CD14-positive monocyte (primary cell): ENCODE data around the gene APOBEC3A. TPM values are rescaled to one million over a fixed set of nuclear protein-coding genes. Genes with fewer than 3 reads are reported as not detected.

Experiments
- DNase-seq, 3 donors: peaks; one replicate each; pipeline ENCODE4 v3.0.0-alpha.2; 2011 to 2022
- H2AFZ ChIP-seq: 2 replicates; pipeline ENCODE4 v1.6.0; 2012; ENCODE audit warnings: mild to moderate bottlenecking, low read depth, low read length, inconsistent platforms; ENCODE audit not compliant: insufficient read depth, poor library complexity, severe bottlenecking
- H3K27ac ChIP-seq, 2 donors: 1 replicate in 1 of 2; 2 replicates in 1 of 2; pipeline ENCODE4 v1.5.1; 2012 to 2013; ENCODE audit warnings: low read length in 2 of 2, control low read depth in 1 of 2, inconsistent platforms in 1 of 2, low read depth in 1 of 2, mild to moderate bottlenecking in 1 of 2
- H3K27me3 ChIP-seq, 2 donors: one replicate each; pipeline versions ENCODE4 v1.6.0 to v1.6.1; 2011 to 2013; ENCODE audit warnings: low read length in 2 of 2; ENCODE audit not compliant: control insufficient read depth in 2 of 2, insufficient read depth in 2 of 2
- H3K36me3 ChIP-seq, 2 donors: replicated peaks in 1 of 2; 1 replicate in 1 of 2; 2 replicates in 1 of 2; pipeline versions ENCODE4 v1.5.1 to v1.6.1; 2012 to 2013; ENCODE audit warnings: low read length in 2 of 2, control low read depth in 1 of 2, inconsistent platforms in 1 of 2, mild to moderate bottlenecking in 1 of 2; ENCODE audit not compliant: insufficient read depth in 2 of 2, control insufficient read depth in 1 of 2
- H3K4me1 ChIP-seq, 2 donors: 1 replicate in 1 of 2; 2 replicates in 1 of 2; pipeline versions ENCODE4 v1.5.1 to v1.6.1; 2012 to 2013; ENCODE audit warnings: low read length in 2 of 2, control low read depth in 1 of 2, inconsistent platforms in 1 of 2, mild to moderate bottlenecking in 1 of 2, moderate library complexity in 1 of 2; ENCODE audit not compliant: insufficient read depth in 2 of 2, control insufficient read depth in 1 of 2
- H3K4me2 ChIP-seq: replicated peaks from 2 replicates; pipeline ENCODE3; 2012; ENCODE audit warnings: low read length, moderate library complexity, mild to moderate bottlenecking; ENCODE audit not compliant: poor library complexity, severe bottlenecking; ENCODE audit errors: extremely low read depth
- H3K4me3 ChIP-seq, 3 experiments: fragments of 200-600 bp in 1 of 3; sonication (generic) in 1 of 3; replicated peaks in 1 of 3; 1 replicate in 2 of 3; 2 replicates in 1 of 3; pipeline ENCODE4 v1.5.1; 2011 to 2013; ENCODE audit warnings: low read length in 3 of 3, mild to moderate bottlenecking in 3 of 3, control low read depth in 2 of 3, low read depth in 2 of 3, inconsistent platforms in 1 of 3, moderate library complexity in 1 of 3
- H3K79me2 ChIP-seq: 2 replicates; pipeline ENCODE4 v1.6.0; 2012; ENCODE audit warnings: mild to moderate bottlenecking, control low read depth, inconsistent platforms, low read length, moderate library complexity; ENCODE audit not compliant: insufficient read depth
- H3K9ac ChIP-seq: 2 replicates; pipeline ENCODE4 v1.6.0; 2017; ENCODE audit warnings: low read length, mild to moderate bottlenecking; ENCODE audit not compliant: insufficient read depth, poor library complexity, severe bottlenecking
- H3K9me3 ChIP-seq, 2 donors: replicated peaks in 1 of 2; 1 replicate in 1 of 2; 2 replicates in 1 of 2; pipeline versions ENCODE4 v1.5.1 to v1.6.1; 2012 to 2013; ENCODE audit warnings: low read length in 2 of 2, control low read depth in 1 of 2; ENCODE audit not compliant: control insufficient read depth in 1 of 2, insufficient read depth in 1 of 2
- H4K20me1 ChIP-seq: 2 replicates; pipeline ENCODE4 v1.6.0; 2012; ENCODE audit warnings: mild to moderate bottlenecking, low read length, control low read depth, moderate library complexity; ENCODE audit not compliant: insufficient read depth
- H3K27ac Mint-ChIP-seq, 7 donors: one replicate each; pipeline ENCODE4 v1.8.0; 2020; ENCODE audit warnings: mild to moderate bottlenecking in 7 of 7, mixed read lengths in 7 of 7, moderate library complexity in 6 of 7, inconsistent platforms in 2 of 7
- H3K27me3 Mint-ChIP-seq, 3 donors: one replicate each; pipeline ENCODE4 v1.8.0; 2021 to 2022; ENCODE audit warnings: low read depth in 3 of 3, mild to moderate bottlenecking in 3 of 3, mixed read lengths in 3 of 3, moderate library complexity in 3 of 3, inconsistent platforms in 1 of 3
- H3K36me3 Mint-ChIP-seq, 2 donors: one replicate each; pipeline ENCODE4 v1.8.0; 2020; ENCODE audit warnings: mixed read lengths in 2 of 2, inconsistent platforms in 1 of 2, mild to moderate bottlenecking in 1 of 2
- H3K4me1 Mint-ChIP-seq: one replicate; pipeline ENCODE4 v1.8.0; 2020; ENCODE audit warnings: mild to moderate bottlenecking, mixed read lengths
- H3K4me3 Mint-ChIP-seq, 2 donors: one replicate each; pipeline ENCODE4 v1.8.0; 2020; ENCODE audit warnings: mild to moderate bottlenecking in 2 of 2, mixed read lengths in 2 of 2, moderate library complexity in 1 of 2
- H3K9me3 Mint-ChIP-seq, 7 donors: one replicate each; pipeline ENCODE4 v1.8.0; 2020 to 2022; ENCODE audit warnings: mixed read lengths in 7 of 7, mild to moderate bottlenecking in 6 of 7, moderate library complexity in 6 of 7, inconsistent platforms in 2 of 7
- CTCF ChIP-seq: fragments of 200-600 bp; IDR thresholded peaks from one replicate; pipeline ENCODE4 v1.8.0; 2022; ENCODE audit warnings: antibody characterized with exemption, mild to moderate bottlenecking
- WGBS: methylation state at CpG from one replicate; pipeline ENCODE4 v1.1.5; 2013; ENCODE audit warnings: missing lambda C conversion rate; ENCODE audit not compliant: insufficient coverage; 5-methylcytosine and 5-hydroxymethylcytosine counted together
- intact Hi-C, 2 donors: fragments of 100-400 bp; cut with micrococcal nuclease; formaldehyde crosslinking; loops; one replicate each; pipeline versions ENCODE4 v1.15.0 to v1.15.1; 2023
- polyA plus RNA-seq, 3 donors: library from polyadenylated mRNA; depleted of rRNA in 1 of 3; unstranded in 2 of 3; stranded (reverse) in 1 of 3; fragments of 300-500 nt in 2 of 3; fragments of >200 nt in 1 of 3; fragmentation: Illumina TruSeq in 2 of 3; gene quantifications; 1 replicate in 2 of 3; 2 replicates in 1 of 3; pipeline ENCODE4 v1.2.3, GENCODE V29; 2012 to 2021

APOBEC3A gene
- polyA plus RNA-seq, 3 donors, result 233 to 845 (median 247) TPM

GRCh38 chr22:38964989-38965388 lies 7.6 kb downstream of the APOBEC3A start:
- Histone ChIP-seq H2AFZ (no peak overlapping the region), H4K20me1 (peaks cover 3% of the 10 kb centered on the region), H3K9ac (no peak overlapping the region), H3K27me3 (no peaks in the 10 kb centered on the region), H3K27ac (peak overlapping the region; percentile 11 to 66), H3K9me3 (no peaks in the 10 kb centered on the region), H3K4me1 (peaks cover 58 to 71% of the 10 kb centered on the region in 2 donors), H3K36me3 (peaks cover 3 to 22% of the 10 kb centered on the region in 2 donors), H3K4me2 (no peak overlapping the region), H3K79me2 (no peaks in the 10 kb centered on the region), H3K4me3 (no peak overlapping the region)
- H3K27me3 Mint-ChIP-seq, result peaks cover 2 to 9% (median 5%) of the 10 kb centered on the region in 3 donors
- 82% methylated on average over 4 of the region's 4 CpGs for WGBS
- intact Hi-C loops, result loop anchor here (5.0 kb wide), 2 partner anchors 38 to 93 kb away; partner anchors contain the start of gene CBX6 (in 1 of the 2)
- H3K27ac Mint-ChIP-seq, result peak overlapping the region in 5 of 7 donors; percentile 46 to 92 (median 89)
- no peak for TF ChIP-seq CTCF
- H3K4me1 Mint-ChIP-seq, result peaks cover 75% of the 10 kb centered on the region
- peak overlapping the region in 1 of 2 donors; percentile 35 for H3K4me3 Mint-ChIP-seq
- DNase-seq, result peak in 2 of 3 donors; percentile 25 to 49
- H3K36me3 Mint-ChIP-seq, result peaks cover 45 to 55% of the 10 kb centered on the region in 2 donors
- H3K9me3 Mint-ChIP-seq, result peaks cover 0 to 5% (median 0%) of the 10 kb centered on the region in 7 donors

- no peaks in the 10 kb centered on the region for H3K9me3 ChIP-seq
- peak overlapping the region in 6 of 7 donors; percentile 18 to 99 (median 96) for H3K27ac Mint-ChIP-seq
- H3K4me1 ChIP-seq, result peaks cover 66 to 75% of the 10 kb centered on the region in 2 donors
- WGBS, result 94% methylated on average over 13 of the region's 14 CpGs
- H2AFZ ChIP-seq, result no peak overlapping the region
- H3K9ac ChIP-seq, result no peak overlapping the region
- intact Hi-C loops, result loop anchor here (2.0 to 5.0 kb wide), 3 partner anchors 13 to 93 kb away; partner anchors contain the start of gene CBX6 (in 1 of the 2)
- peak overlapping the region in 1 of 2 donors; percentile 88 for H3K27ac ChIP-seq
- peaks cover 3 to 15% of the 10 kb centered on the region in 2 donors for H3K36me3 ChIP-seq
- peaks cover 79% of the 10 kb centered on the region for H3K4me1 Mint-ChIP-seq
- H3K36me3 Mint-ChIP-seq, result peaks cover 42 to 48% of the 10 kb centered on the region in 2 donors
- peaks cover 0 to 5% (median 0%) of the 10 kb centered on the region in 7 donors for H3K9me3 Mint-ChIP-seq
- no peak overlapping the region for H3K4me2 ChIP-seq
- H3K27me3 Mint-ChIP-seq, result peaks cover 2 to 8% (median 5%) of the 10 kb centered on the region in 3 donors
- no peak overlapping the region for H3K4me3 Mint-ChIP-seq
- H3K4me3 ChIP-seq, result peak overlapping the region in 1 of 3 experiments; percentile 33
- no peaks in the 10 kb centered on the region for H3K79me2 ChIP-seq
- DNase-seq, result no peak
- H4K20me1 ChIP-seq, result no peaks in the 10 kb centered on the region
- no peaks in the 10 kb centered on the region for H3K27me3 ChIP-seq
- TF ChIP-seq CTCF, result no peak
Measured at GRCh38 chr22:38965614-38966379, 8.4 kb downstream of the APOBEC3A start.
